H1 (cell line): Measurements from ENCODE around the gene KIF11.

ENCODE experiments used
- CEBPB ChIP-seq: IDR thresholded peaks from 2 replicates; pipeline ENCODE4 v1.6.1; 2012; ENCODE audit warnings: low read depth, low read length
- EP300 ChIP-seq, 2 experiments: IDR thresholded peaks; 1 replicate in 1 of 2; 2 replicates in 1 of 2; pipeline ENCODE4 v1.6.1; 2011 to 2012; ENCODE audit warnings: low read depth in 2 of 2, low read length in 2 of 2, mild to moderate bottlenecking in 2 of 2, borderline replicate concordance in 1 of 2, inconsistent platforms in 1 of 2, moderate library complexity in 1 of 2
- JUND ChIP-seq: IDR thresholded peaks from 2 replicates; pipeline ENCODE4 v1.6.1; 2011; ENCODE audit warnings: mild to moderate bottlenecking, improper control_type of control experiment, low read length
- NRF1 ChIP-seq: IDR thresholded peaks from 2 replicates; pipeline ENCODE4 v1.6.1; 2011; ENCODE audit warnings: mild to moderate bottlenecking, low read depth, low read length, improper control_type of control experiment
- POLR2A ChIP-seq, 2 experiments: IDR thresholded peaks; 1 replicate in 1 of 2; 2 replicates in 1 of 2; pipeline ENCODE4 v1.6.1; 2011; ENCODE audit warnings: low read depth in 2 of 2, low read length in 2 of 2, mild to moderate bottlenecking in 2 of 2; ENCODE audit errors: control extremely low read depth in 1 of 2
- POLR2AphosphoS5 ChIP-seq: IDR thresholded peaks from 2 replicates; pipeline ENCODE4 v1.6.1; 2011; ENCODE audit warnings: low read depth, low read length
- SIX5 ChIP-seq: IDR thresholded peaks from 2 replicates; pipeline ENCODE4 v1.6.1; 2011; ENCODE audit warnings: mild to moderate bottlenecking, low read depth, low read length
- SUZ12 ChIP-seq: fragments of 200-600 bp; sonication (generic); IDR thresholded peaks from 2 replicates; pipeline ENCODE4 v1.6.1; 2012; ENCODE audit warnings: mild to moderate bottlenecking, inconsistent platforms, low read length, moderate library complexity, mixed read lengths
- TF ChIP-seq, protein P1 (sequence below), 3 experiments: IDR thresholded peaks; 1 replicate in 2 of 3; 2 replicates in 1 of 3; pipeline versions ENCODE4 v1.5.1 to v1.6.1; 2011; ENCODE audit warnings: low read length in 3 of 3, mild to moderate bottlenecking in 3 of 3, inconsistent platforms in 2 of 3, low read depth in 1 of 3, moderate library complexity in 1 of 3; ENCODE audit not compliant: insufficient read depth in 1 of 3; ENCODE audit errors: control extremely low read depth in 1 of 3
- TF ChIP-seq, protein P2 (sequence below): IDR thresholded peaks from 2 replicates; pipeline ENCODE4 v1.6.1; 2011; ENCODE audit warnings: low read length, improper control_type of control experiment

DNA sequence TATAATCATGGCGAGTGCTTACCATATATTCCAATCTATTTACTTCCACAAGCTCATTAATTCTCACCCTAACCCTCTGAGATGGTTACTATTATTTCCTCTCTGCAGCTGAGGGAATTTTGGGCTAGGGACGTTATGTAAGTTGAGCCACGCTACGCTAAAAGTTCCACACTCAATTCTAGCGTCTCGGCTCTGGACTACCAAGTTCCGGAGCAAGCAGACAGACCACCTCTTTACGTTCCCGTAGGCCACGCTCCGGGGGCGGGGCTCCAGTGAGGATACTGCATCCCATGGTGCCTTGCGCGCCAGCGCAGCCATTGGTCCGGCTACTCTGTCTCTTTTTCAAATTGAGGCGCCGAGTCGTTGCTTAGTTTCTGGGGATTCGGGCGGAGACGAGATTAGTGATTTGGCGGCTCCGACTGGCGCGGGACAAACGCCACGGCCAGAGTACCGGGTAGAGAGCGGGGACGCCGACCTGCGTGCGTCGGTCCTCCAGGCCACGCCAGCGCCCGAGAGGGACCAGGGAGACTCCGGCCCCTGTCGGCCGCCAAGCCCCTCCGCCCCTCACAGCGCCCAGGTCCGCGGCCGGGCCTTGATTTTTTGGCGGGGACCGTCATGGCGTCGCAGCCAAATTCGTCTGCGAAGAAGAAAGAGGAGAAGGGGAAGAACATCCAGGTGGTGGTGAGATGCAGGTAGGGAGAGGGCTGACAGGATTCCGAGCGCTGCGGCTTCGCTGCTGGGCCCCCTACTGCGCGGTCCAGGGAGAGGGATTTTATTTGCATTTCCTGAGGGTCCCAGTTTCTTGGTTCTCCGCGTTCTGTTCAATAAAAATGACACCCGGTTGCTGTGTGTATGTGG lies at the start of gene KIF11:
- TF ChIP-seq SIX5: no peak
- peak; percentile 77; the same call in 1 of the 2 replicates for TF ChIP-seq POLR2AphosphoS5
- no peak for TF ChIP-seq EP300 (IDR thresholded peaks at IDR 0.05; ENCODE audit: borderline replicate concordance in 1 of 2, low read depth in 2 of 2, low read length in 2 of 2)
- TF ChIP-seq, protein P1, sequence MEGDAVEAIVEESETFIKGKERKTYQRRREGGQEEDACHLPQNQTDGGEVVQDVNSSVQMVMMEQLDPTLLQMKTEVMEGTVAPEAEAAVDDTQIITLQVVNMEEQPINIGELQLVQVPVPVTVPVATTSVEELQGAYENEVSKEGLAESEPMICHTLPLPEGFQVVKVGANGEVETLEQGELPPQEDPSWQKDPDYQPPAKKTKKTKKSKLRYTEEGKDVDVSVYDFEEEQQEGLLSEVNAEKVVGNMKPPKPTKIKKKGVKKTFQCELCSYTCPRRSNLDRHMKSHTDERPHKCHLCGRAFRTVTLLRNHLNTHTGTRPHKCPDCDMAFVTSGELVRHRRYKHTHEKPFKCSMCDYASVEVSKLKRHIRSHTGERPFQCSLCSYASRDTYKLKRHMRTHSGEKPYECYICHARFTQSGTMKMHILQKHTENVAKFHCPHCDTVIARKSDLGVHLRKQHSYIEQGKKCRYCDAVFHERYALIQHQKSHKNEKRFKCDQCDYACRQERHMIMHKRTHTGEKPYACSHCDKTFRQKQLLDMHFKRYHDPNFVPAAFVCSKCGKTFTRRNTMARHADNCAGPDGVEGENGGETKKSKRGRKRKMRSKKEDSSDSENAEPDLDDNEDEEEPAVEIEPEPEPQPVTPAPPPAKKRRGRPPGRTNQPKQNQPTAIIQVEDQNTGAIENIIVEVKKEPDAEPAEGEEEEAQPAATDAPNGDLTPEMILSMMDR (IDR thresholded peaks at IDR 0.05; ENCODE audit: control extremely low read depth in 1 of 3, insufficient read depth in 1 of 3, low read depth in 1 of 3, low read length in 3 of 3): no peak
- no peak for TF ChIP-seq NRF1
- no peak for TF ChIP-seq JUND
- TF ChIP-seq POLR2A (IDR thresholded peaks at IDR 0.05; ENCODE audit: control extremely low read depth in 1 of 2, low read depth in 2 of 2, low read length in 2 of 2): peak; percentile 62 to 87
- TF ChIP-seq SUZ12: no peak
- no peak for TF ChIP-seq CEBPB
- TF ChIP-seq, protein P2, sequence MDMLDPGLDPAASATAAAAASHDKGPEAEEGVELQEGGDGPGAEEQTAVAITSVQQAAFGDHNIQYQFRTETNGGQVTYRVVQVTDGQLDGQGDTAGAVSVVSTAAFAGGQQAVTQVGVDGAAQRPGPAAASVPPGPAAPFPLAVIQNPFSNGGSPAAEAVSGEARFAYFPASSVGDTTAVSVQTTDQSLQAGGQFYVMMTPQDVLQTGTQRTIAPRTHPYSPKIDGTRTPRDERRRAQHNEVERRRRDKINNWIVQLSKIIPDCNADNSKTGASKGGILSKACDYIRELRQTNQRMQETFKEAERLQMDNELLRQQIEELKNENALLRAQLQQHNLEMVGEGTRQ: no peak
